ENCODE data around the gene ZNF624.

ZNF624 gene

GRCh38 chr17:16599537-16599936, 54.1 kb downstream of the ZNF624 start:
- FAIRE-seq (no peak), DNase-seq (ENCODE audit: insufficient read length, low spot score) (no peak)

- FAIRE-seq (no peak), DNase-seq (ENCODE audit: insufficient read length, low spot score) (no peak)
Measured at GRCh38 chr17:16593356-16594102, 60.1 kb downstream of the ZNF624 start.

- FAIRE-seq (peak; percentile 95), DNase-seq (ENCODE audit: insufficient read length, low spot score) (peak; percentile 93)
Measured at GRCh38 chr17:16589097-16589969, 64.3 kb downstream of the ZNF624 start.

DNA sequence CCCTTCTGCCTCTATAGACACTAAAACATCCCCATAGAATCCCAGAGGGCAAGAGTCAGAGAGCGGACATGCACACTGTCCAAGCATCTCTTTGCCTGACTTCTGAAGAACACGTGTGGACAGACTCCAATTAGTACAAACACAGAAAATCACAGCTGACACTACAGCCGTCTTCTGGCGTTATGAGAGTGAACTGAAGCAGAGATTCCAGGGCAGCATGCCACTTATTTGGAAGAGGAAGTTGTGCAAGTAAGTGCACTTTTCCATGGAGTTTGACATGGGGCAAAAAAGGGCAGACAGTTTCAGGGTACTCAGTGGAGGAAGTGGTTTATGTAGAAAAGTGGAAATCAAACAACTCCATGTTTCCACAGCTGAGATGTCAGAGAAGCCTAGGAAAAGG, 67.9 kb downstream of the ZNF624 start:
- no peak for DNase-seq (ENCODE audit: insufficient read length, low spot score)
- FAIRE-seq: no peak

GRCh38 chr17:16584273-16584995, 69.2 kb downstream of the ZNF624 start:
- no peak for FAIRE-seq

DNA sequence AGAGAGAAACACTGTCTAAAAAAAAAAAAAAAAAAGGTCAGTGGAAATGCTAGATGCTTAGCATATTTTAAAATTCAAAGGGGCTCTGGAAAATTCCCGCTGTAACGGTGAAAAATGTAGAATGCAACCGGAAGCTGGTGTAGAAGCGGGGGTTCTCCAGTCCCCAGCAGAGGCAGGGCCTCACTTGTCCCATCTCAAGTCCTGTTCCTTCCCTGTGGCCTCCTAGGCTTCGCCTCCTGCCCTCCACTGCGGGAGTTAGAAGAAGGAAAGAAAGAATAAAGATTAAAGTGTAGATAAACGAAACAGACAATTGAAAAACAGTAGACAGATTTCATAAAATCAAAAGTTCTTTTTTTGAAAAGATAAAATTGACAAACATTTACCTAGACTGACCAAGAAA, 69.9 kb downstream of the ZNF624 start:
- DNase-seq (ENCODE audit: insufficient read length, low spot score): no peak
- no peak for FAIRE-seq

More at GRCh38 chr17:16584273-16584995, 69.2 kb downstream of the ZNF624 start:
- DNase-seq (ENCODE audit: insufficient read length, low spot score): peak; percentile 48

GRCh38 chr17:16573466-16573865, 80.2 kb downstream of the ZNF624 start:
- FAIRE-seq (no peak), DNase-seq (ENCODE audit: insufficient read length, low spot score) (no peak)

Measured in GM19239 (cell line).